C4-2B (cell line): ENCODE results near the gene CHPF.

ENCODE experiments used
- H3K27ac ChIP-seq: fragments of 450-650 bp; 2 replicates; pipeline ENCODE4 v1.5.1; 2017
- ZFX ChIP-seq: fragments of 450-650 bp; IDR thresholded peaks from 2 replicates; pipeline ENCODE4 v1.6.1; 2017
- TF ChIP-seq, protein P1 (sequence below): fragments of 450-650 bp; conservative IDR thresholded peaks from 2 replicates; pipeline ENCODE4 v1.5.1; 2017; ENCODE audit warnings: mild to moderate bottlenecking

CHPF gene

DNA sequence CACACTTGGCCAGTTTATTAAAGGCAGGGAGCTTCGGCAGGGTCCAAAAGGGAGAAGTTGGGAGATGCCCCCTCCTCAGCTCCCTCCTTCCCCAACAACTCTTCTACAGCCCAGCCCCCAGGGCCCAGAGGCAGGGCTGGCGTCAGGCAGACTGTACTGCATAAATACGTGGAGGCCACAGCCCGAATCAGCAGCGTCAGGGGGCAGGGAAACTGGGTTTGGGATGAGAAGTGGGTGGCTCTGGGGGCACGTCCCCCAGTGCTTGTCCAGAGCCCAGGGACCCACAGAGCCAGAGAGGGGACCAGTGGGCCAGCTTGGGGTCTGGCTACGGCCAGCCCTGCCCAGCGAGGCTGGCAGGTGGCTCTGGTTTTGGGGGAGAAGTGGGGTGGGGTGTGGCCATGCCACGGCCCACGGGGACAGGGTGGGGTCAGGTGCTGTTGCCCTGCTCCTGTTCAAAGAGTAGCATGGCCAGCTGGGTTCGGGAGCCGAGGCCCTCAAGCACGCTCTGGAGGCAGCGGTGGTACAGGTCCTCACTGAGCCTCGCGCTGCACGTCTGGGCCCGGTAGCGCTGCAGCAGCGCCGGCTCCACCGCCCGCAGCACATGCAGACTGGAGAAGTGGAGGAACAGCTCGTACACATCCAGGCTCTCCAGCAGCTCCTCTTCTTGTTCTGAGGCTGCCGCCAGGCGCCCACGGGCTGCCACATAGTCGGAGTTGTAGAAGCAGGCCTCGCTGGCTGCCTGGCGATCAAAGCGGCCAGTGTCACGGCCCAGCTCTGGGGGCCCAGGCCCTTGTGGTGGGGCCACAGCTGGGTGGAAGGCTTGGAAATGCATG, 4.4 kb downstream of the CHPF start:
- TF ChIP-seq, protein P1, sequence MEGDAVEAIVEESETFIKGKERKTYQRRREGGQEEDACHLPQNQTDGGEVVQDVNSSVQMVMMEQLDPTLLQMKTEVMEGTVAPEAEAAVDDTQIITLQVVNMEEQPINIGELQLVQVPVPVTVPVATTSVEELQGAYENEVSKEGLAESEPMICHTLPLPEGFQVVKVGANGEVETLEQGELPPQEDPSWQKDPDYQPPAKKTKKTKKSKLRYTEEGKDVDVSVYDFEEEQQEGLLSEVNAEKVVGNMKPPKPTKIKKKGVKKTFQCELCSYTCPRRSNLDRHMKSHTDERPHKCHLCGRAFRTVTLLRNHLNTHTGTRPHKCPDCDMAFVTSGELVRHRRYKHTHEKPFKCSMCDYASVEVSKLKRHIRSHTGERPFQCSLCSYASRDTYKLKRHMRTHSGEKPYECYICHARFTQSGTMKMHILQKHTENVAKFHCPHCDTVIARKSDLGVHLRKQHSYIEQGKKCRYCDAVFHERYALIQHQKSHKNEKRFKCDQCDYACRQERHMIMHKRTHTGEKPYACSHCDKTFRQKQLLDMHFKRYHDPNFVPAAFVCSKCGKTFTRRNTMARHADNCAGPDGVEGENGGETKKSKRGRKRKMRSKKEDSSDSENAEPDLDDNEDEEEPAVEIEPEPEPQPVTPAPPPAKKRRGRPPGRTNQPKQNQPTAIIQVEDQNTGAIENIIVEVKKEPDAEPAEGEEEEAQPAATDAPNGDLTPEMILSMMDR, result no peak
- no peak for TF ChIP-seq ZFX
- no peak overlapping the region for H3K27ac ChIP-seq

DNA sequence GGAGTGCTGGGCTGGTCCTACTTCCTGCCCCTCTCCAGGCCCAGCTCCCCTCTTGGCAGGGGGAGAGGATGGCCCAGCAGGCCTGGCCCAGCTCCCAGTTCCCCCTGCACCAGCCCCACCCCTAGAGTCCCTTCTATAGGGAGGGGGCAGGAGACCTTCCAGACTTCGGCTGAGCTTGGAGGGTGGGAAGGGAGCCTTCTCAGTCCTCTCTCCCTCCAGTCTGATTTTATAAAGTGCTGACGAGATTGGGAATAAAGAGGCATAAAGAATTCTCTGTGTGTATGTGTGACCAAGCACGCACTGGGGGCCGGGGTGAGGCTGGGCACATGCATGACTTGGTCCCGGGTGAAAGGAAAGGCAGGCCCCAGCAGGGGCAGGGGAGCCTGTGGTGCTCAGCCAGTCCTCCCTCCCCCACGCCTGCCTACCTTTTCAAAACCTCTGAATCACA, 5.1 kb downstream of the CHPF start:
- no peak for TF ChIP-seq ZFX
- TF ChIP-seq, protein P1, result no peak
- no peak overlapping the region for H3K27ac ChIP-seq

DNA sequence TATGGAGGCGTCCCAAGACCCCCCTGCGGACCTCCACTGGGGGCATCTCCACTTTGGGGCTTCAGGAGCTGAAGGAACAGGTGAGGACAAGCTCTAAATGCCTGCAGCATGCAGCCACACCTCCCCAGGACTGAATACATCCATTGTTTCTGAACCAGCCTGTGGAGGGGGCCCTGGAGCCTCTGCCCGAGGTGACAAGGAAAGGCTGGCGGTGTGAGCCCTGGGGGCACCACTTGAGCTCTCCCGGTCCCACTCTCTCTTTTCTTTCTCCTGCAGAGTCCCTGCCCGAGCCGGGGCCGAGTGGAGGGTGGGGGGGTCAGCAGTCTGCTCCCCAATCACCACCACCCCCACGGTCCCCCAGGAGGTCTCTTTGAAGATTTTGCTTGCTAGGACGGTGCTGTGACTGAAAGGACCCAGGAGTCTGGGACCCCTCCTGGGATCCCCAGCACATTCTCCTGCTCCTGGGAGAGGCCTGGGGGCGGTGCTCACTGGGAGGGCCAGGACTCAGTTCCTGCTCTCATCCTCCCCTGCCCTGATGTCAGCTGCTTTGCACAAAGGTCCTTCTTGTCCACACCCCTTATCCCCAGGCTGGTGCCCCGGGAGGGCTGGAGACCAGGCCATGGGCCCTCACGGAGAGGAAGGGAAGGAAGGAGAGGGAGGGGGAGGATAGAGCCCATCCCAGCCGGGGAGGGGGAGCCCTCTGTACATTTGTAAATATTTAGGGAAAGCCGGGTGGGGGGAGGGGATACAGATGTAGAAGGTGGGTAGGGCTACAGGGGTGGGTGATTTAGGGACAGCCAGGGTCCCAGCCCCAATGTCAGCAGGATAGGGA, 5.7 kb downstream of the CHPF start:
- H3K27ac ChIP-seq, result no peak overlapping the region
- TF ChIP-seq, protein P1, result no peak
- no peak for TF ChIP-seq ZFX

DNA sequence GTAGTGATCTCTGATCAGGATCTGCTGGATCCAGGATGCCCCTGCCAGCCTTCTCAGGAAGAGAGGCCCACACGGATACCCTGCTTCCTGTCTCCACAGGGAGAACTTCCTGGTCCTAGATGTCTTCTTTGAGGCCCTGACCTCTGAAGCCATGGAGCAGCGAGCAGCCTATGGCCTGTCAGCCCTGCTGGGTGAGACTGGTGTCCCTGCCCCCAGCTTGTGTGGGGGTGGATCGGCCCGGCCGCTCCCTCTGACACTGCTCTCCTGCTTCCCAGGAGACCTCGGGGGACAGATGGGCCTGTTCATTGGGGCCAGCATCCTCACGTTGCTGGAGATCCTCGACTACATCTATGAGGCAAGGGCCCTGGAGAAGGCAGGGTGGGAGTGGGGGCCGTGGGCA, 6.6 kb downstream of the CHPF start:
- no peak for TF ChIP-seq ZFX
- TF ChIP-seq, protein P1, result no peak
- H3K27ac ChIP-seq, result no peak overlapping the region

DNA sequence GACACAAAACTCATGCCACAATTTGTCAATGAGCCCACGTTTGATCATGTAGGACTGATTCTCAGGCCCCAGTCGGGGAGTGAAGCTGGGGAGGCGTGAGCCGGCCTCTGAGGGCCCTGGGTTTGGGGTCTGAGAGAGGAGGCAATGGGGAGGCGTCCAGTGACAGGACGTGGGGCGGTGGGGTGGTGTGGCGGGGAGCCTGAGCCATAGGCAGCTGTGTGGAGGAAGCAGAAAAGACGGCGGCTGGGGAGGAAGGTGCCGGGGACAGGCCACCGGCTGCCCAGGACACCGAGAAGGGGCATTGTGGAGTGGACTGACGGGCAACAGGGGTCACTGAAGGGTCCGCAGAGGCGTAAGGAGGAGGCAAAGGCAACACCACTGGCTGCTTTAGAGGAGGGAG, 7.2 kb downstream of the CHPF start:
- TF ChIP-seq, protein P1, result no peak
- no peak for TF ChIP-seq ZFX
- no peak overlapping the region for H3K27ac ChIP-seq

DNA sequence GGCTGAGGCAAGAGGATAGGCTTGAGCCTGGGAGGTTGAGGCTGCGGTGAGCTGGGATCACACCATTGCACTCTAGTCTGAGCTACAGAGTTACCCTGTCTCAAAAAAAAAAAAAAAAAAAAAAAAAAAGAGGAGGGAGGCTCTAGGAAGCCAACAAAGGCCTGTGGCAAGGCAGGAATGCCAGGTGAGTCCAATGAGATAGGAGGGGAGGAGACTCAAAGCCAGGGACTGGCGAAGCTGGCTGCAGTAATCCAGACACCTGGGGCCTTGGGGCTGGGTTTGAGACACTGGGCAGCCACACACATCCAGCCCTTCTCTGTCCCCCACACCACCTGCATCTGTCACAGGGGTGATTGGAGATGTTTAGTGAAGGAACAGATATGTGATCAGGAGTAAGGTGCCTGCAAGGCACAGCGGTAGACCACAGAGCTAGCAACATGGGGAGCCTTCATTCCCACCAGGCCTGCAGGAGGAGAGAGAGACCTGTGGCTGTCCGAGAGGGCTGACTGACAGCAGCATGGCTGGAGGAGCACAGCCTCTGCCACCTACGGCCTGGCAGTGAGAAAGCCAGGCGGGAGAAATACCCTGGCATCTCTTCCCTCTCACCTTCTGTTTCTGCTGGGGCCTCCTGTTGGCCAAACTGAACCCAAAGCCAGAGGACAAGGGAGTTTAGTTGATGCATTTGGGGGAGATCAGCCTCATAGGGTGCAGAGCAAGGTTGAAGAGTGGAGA, 9.5 kb downstream of the CHPF start:
- TF ChIP-seq, protein P1, result no peak
- no peak for TF ChIP-seq ZFX
- no peak overlapping the region for H3K27ac ChIP-seq
